GM19455 (cell line): ENCODE data around the gene C16orf90.
"Not testable (repeated sequence)": the region's sequence is repeated elsewhere in the genome, so short reads cannot be mapped to it uniquely, and the experiment has no call there.

Experiments
- ATAC-seq: cut with Tn5 transposase; IDR thresholded peaks from one replicate; pipeline ENCODE4 v1.9.1; 2021; ENCODE audit not compliant: unreplicated experiment

Gene C16orf90

DNA sequence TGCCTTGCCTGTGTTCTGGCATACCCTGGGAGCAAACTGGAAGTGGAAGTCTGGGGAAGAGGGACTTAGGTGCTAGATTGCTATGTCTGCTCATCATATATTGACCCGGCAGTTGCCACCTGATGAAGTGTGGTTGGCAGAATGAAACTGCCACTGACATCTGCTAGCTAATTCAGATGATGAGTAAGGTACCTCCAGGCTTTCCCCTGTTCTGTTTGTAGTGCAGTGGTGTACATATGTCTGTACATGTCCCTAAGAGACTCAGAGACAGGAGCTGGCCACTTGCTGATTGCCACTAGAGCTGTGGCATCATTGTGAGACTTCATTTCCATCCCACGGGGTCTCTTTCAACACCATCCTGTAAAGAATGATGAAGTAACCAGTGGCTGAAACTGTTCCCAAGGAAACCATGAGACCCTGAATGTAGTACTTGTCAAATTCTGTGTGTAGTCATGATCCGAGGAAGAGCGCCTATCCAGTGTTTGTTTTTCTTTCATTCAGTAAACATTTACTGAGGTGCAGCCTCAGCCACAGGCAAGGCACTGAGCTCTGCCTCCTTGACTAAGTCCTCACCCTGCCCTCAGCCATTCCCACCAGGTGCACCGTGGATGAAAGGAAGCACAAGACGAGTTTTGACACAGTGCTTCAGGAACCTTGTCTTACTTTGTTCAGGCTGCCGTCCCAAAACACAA, 18.7 kb upstream of the C16orf90 start:
- ATAC-seq = no peak

DNA sequence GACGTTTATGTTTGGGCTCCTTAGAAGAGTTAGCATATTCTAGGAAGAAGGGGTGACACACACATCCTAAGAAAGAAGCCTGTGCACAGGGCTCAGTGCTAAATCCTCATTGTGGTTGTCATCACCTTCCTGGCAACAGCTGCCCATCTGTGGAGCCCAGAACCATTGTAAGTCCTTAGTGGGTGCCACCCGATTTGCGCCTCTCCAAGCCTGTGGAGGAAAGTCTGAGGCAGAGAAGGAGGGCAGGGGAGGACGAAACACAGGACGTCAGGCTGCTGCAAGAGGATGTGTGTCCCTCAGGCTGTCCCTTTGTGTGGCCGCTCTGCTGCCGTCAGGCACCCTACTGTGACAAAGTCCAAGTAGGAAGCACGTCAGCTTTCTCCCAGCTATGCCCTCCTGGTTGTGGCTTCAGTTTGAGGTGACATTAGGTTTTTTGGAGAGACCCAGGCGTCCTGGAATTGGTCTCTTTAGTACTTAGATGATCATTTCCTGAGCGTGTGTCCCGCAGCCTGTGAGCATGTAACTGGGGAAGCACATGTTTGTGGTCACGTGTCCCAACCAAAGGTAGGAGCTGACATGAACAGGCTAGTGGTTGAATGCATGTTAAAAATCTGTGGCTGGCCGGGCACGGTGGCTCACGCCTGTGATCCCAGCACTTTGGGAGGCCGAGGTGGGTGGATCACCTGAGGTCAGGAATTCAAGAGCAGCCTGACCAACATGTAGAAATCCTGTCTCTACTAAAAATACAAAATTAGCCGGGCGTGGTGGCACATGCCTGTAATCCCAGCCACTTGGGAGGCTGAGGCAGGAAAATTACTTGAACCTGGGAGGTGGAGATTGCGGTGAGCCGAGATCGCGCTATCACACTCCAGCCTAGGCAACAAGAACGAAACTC, 16.2 kb upstream of the C16orf90 start:
- ATAC-seq = no peak

DNA sequence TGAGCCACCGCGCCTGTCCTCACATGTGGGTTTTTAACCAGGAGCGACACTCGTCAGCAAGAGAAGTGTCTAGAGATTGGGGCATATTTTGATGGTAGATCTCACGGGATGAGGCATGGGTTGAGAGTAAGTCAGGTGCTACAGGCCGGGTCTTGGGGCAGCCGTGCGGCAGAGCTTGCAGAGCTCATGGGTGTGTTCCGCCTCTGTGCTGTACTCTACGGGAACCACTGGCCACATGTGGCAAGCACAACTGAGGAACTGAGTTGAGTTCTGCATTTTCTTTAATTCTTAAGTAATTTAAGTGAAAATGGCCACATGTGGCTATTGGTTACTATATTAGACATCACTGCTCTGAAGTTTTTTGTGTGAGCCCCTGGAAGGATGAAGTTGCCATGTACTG, 15.1 kb upstream of the C16orf90 start:
- no peak for ATAC-seq

DNA sequence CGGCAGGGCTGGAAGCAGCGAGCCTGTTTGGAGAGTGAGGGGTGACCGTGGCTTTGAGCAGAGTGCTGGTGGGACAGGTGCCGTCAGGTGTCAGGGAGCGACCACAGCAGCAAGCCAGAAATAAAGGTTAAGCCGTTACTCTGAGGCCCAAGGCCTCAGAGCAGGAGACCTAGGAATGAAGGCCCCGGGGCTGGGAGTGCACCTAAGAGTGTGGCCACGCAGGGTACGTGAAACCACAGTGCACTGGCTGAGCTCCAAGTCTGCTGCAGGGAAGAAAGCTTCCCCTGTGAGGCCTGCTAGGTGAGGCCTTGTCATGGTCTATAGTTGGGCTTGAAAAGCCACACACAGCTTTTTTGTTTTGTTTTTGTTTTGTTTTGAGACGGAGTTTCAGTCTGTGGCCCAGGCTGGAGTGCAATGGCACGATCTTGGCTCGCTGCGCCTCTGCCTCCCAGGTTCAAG, 14.2 kb upstream of the C16orf90 start:
- ATAC-seq = no peak

DNA sequence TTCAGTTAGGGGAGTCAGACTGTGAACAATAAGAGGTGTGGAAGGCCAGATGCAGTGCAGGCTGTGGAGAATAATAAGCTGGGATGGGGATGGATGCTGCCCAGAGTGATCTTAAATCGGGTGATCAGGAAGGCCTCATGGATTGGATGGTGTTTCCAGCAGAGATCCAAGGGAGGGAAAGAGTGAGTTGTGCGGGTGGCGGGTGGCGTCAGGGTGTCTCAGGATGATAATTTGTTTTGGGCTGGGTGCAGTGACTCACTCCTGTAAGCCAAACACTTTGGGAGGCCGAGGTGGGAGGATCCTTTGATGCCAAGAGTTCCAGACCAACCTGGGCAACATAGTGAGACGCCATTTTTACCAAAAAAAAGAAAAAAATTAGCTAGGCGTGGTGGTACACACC, 13.4 kb upstream of the C16orf90 start:
- no peak for ATAC-seq

DNA sequence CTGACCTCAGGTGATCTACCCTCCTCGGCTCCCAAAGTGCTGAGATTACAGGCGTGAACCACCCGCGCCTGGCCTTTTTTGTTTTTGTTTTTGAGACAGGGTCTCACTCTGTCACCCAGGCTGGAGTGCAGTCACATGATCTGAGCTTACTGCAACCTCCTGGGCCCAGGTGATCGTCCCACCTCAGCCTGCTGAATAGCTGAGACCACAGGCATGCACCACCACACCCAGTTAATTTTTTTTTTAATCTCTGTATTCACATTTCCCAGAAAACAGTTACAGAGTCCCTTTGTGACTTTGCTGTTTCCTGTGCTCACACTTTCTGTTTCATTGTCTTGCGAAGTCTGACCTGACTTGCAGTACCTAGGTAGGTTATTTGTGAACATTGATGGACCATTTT, 8.2 kb upstream of the C16orf90 start:
- no peak for ATAC-seq

DNA sequence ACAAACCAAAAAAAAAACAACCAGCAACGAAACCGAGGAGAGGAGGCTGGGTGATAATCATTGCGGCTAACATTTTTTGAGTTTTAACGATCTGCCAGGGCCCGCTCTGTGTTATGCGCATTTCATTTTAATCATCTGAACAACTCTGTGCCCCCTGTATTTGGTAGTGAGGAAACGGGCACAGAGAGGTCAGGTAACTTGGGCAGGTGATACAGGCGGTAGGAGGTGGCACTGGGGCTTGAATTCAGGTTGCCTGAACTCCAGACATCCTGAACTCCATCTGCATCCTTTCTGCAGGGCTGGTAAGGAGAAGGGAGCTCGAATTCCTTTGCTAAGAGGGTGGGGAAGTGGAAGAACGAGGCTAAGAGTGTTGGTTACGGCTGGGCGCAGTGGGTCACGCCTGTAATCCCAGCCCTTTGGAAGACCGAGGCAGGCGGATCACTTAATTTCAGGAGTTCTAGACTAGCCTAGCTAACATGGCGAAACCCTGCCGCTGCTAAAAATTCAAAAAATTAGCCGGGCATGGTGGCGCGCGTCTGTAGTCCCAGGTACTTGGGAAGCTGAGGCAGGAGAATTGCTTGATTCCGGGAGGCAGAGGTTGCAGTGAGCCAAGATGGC, 6.6 kb upstream of the C16orf90 start:
- no peak for ATAC-seq

DNA sequence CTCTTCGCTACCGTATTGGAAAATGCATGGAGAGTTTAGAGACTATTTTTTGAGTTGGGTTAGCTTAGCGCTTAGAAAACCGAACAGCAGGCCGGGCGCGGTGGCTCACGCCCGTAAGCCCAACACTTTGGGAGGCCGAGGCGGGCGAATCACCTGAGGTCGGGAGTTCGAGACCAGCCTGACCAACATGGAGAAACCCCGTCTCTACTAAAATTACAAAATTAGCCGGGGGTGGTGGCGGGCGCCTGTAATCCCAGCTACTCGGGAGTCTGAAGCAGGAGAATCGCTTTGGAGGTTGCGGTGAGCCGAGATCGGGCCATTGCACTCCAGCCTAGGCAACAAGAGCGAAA, 6.1 kb upstream of the C16orf90 start:
- not testable (repeated sequence) for ATAC-seq

DNA sequence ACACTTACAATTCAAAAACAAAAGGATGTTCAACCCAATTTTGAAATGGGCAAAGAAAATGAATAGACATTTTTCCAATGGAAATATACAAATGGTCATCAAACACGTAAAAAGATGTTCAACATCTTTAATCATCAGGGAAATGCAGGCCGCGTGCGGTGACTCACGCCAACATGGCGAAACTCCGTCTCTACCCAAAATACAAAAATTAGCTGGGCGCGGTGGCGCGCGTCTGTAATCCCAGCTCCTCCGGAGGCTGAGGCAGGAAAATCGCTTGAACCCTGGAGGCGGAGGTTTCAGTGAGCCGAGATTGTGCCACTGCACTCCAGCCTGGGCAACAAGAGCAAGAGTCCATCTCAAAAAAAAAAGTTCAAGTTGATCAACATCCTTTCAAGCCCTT, 3.7 kb upstream of the C16orf90 start:
- ATAC-seq = no peak

DNA sequence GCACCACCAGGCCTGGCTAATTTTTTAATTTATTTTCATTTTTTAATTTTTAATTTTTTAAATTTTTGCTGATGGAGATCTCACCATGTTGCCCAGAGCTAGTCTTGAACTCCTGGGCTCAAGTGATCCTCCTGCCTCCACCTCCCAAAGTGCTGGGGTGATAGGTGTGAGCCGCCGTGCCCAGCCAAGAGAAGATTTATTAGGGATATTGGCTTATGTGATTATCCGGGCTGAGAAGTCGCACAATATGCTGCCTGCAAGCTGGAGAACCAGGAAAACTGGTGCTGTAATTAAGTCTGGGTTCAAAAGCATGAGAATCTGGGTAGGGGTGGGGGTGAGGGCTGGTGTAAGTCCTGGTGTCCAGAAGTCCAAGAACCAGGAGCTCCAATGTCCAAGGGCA, 2.5 kb upstream of the C16orf90 start:
- ATAC-seq = no peak

DNA sequence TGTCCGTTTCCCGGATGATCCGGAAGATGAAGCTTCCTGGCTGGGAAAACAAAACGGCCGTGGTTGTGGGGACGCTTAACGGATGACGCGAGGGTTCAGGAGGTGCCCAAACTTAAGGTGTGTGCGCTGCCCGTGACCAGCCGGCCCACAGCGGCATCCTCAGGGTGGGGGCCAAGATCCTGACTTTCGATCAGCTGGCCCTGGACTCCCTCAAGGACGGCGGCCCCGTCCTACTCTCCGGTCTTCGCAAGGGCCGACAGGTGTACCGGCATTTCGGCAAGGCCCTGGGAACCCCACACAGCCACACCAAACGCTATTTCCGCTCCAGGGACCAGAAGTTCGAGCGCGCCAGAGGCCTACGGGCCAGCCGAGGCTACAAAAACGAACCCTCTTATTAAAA, 1.1 kb upstream of the C16orf90 start:
- no peak for ATAC-seq

DNA sequence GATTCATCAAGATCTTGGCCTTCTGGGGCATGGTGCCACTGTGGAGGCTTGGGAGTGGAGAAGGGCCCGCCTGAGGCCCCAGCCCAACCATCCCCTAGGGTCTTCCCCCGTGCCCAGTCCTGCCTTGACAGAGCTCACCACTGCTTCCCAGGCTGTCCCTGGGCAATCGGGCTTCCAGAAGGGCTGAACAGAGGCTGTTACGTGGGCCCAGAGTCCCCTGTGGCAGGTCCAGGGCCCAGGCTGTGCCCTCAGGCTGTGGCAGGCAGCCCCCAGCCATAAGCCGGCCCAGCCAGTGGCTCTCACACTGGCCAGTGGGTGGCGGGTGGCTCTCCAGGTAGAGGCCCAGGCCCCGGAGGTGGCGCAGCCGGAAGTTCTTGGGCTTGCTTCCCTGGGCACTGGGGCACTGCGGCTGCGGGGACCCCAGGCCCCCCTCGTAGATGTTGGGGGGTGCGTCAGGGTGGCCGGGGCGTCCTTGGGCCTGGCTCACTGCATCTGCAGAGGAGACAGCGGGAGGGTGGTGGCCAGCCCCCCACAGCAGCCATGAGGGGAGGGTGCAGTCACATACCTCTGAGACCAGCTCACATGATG, 809 bp downstream of the C16orf90 start:
- no peak for ATAC-seq

DNA sequence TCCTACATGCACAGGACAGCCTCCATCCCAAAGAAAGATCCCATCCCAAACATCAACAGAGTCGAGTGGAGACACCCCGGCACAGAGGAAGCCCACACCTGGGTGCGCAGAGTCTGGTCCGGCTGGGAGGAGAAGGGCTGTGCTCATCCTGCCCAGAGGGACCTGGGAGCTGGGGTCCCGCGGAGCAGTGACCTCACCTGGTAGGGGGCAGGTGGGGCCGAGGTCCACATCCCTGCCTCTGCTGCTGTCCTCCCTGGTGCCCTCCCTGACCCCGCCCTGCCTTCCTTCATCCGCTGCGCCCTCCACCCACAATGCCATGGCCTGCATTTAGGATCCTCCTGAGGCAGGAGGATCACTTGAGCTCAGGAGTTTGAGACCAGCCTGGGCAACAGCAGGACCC, 2.9 kb downstream of the C16orf90 start:
- no peak for ATAC-seq

DNA sequence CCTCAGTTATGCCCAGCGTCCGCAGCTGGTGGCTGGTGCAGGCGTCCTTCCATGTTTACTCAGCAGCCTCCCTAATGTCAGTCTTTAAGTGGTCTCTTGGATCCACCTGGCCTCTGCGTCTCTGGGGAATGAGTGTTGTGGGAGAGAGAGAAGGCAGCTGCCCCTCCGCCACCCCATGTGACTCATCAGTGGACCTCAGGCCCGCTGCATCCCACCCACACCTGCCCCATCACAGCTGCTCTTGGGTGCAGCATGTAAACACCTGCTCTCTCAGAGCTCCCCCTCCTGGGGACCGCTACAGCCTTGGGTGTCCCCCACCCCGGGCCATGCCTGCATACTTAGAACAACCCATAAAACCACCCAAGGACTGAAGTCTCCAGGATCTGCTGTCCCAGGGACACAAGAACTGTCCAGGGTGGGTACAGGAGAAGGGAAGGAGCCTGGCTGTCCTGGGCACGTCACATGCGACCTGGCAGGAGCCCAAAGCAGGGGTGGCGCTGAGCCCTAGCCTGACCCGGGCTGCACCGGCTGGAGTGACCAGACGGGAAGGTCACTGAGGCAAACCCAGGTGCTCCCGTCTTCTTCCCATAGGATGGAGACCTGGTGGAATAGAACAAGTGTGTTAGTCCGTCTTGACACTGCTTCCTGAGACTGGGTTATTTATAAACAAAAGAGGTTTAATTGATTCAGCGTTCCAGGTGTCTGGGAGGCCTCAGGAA, 4.2 kb downstream of the C16orf90 start:
- no peak for ATAC-seq

DNA sequence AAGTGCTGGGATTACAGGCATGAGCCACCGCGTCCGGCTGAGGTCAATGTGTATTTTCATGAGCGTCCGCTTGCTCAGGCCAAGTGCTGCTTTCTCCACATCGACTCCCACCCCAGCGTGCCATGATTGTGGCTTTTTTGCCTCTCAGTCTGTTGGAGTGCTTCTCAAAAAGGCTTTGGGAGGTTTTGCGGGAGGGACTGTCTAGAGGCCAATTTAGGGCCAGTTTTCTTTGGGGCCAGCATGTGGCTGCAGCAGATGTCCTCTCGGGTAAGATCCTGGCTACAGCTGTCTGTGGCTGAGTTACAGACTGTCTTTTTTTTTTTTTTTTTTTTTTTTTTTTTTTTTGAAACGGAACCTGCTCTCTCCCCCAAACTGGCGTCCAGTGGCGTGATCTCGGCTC, 6.5 kb downstream of the C16orf90 start:
- ATAC-seq = no peak

DNA sequence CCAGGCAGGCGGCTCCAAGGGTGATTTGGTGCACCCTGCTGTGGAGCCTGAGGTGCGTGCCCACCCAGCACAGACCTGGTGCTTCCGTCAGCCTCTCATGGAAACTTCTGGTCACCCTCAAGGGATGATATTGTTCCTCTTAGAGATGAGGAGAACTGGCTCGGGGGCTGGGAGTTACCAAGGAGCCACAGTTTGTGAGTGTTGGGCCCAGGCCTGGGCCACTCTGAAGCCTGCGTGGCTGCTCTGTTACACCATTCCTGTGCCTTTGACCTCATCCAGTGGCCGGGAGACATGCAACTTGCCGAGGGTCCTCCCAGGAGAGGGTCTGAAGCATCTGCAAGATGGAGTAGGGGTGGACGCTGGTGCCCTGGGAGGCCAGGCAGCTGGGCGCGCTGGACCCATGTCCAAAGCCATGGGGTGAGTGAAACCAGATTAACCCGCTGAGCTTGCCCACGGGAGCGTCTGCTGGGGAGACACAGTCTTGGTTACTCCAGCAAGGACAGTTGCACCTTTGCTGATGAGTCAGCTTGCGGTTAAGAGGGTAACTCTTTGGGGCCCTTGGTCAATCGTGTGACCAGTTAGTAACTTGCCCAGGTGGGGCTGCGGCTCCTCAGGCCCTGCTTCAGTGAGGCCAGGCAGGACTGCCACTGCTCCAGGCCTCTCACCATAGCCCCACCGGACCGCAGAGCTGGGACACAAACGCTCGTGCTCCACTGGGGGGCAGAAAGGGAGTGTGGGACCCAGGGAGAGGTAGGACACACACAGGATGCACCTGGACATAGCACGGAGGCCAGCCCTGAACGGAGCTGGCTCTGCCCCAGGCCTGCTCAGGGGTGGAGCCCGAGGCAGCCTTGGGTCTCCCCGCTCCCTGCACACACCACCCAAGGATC, 7.5 kb downstream of the C16orf90 start:
- no peak for ATAC-seq

DNA sequence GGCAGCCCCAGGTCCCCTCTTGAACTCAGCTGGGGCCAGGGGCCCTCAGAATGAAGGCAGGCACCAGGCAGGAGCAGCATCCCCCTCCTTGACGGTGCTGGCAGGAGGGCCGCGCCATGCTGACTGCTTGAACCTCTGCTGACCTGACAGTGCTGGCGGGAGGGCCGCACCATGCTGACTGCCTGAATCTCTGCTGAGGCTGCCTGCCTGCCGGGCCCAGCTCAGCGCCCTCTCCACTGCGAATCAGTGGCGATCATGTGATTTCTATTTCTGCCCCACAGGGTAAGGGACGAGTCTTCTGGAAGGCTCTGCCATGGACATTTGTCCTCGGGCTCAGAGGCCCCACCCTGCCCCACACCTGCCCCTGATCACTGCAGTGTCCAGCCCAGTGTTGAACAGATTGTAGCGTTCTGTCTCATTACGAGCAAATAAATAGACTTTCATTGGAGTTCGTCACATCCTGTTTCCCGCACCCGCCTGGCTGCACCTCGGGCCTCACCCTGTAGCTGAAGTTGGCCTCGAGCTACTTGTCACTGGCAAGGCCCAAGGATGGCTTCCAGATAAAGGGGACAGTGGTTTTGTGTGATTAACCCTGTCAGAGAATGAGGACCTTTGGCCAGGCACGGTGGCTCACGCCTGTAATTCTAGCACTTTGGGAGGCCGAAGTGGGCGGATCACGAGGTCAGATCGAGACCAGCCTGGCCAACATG, 8.6 kb downstream of the C16orf90 start:
- ATAC-seq = no peak

DNA sequence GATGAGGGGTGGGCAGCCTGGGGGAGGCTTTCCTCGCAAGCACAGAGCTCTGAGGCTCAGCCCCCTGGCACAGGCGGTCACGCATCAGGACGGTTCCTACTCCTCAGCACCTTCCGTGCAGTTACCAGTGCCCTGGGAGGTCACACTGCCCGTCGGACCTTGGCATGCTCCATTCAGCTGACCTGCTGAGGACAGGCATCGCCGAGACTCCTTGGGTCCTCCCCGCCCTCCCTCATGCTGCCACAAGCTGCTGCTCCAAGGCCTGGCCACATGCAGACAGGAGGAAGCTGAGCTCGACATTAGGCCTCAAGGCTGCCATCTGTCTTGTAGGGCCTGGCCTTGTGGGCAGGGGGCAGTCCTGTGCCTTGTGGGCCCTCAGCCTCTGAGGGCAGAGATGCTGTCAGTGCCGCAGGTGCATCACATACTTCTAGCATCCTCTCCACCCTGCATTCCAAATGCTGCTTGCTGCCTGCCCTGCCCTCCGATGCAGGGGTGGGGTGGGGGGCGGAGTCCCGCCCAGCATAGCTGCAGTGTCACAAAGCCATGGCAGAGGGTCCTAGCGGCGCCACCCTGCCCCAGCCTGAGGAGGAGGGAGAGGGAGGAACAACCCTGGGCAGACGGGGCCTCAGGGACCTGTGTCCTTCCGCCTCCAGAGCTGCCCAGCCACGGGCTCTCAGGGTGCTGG, 9.3 kb downstream of the C16orf90 start:
- no peak for ATAC-seq
